Fibroblast of lung (primary cell): ENCODE measurements around the gene CRTC1. TPM values are rescaled to one million over a fixed set of nuclear protein-coding genes. Genes with fewer than 3 reads are reported as not detected.
A peak's percentile ranks its signal among the peaks of the same experiment; 100 is the strongest.

Experiments
- DNase-seq, 2 donors: peaks; one replicate each; pipeline versions ENCODE4 v3.0.0 to v3.0.0-alpha.2; 2010; ENCODE audit warnings: low read depth in 2 of 2
- H2AFZ ChIP-seq: 2 replicates; pipeline ENCODE4 v1.5.1; 2012; ENCODE audit warnings: low read length, control low read depth, inconsistent platforms
- H3K27ac ChIP-seq: 2 replicates; pipeline ENCODE4 v1.5.1; 2011; ENCODE audit warnings: low read length, control low read depth; ENCODE audit not compliant: insufficient read depth
- H3K27me3 ChIP-seq: 2 replicates; pipeline ENCODE4 v1.5.1; 2011; ENCODE audit warnings: mild to moderate bottlenecking, low read length; ENCODE audit not compliant: control insufficient read depth, insufficient read depth
- H3K36me3 ChIP-seq: 2 replicates; pipeline ENCODE4 v1.5.1; 2011; ENCODE audit warnings: low read length; ENCODE audit not compliant: control insufficient read depth, insufficient read depth
- H3K4me1 ChIP-seq: 2 replicates; pipeline ENCODE4 v1.5.1; 2011; ENCODE audit warnings: low read length; ENCODE audit not compliant: control insufficient read depth, insufficient read depth; ENCODE audit errors: extremely low read depth
- H3K4me2 ChIP-seq: 2 replicates; pipeline ENCODE4 v1.5.1; 2011; ENCODE audit warnings: low read length, control low read depth; ENCODE audit not compliant: insufficient read depth; ENCODE audit errors: extremely low read depth
- H3K4me3 ChIP-seq, 4 experiments: fragments of 200-600 bp in 1 of 4; sonication (generic) in 1 of 4; replicated peaks in 1 of 4; 2 replicates each; pipeline ENCODE4 v1.5.1; 2011 to 2016; ENCODE audit warnings: low read length in 4 of 4, low read depth in 3 of 4, mild to moderate bottlenecking in 3 of 4, control low read depth in 2 of 4, inconsistent platforms in 1 of 4, mixed read lengths in 1 of 4; ENCODE audit not compliant: insufficient read depth in 1 of 4; ENCODE audit errors: control extremely low read depth in 1 of 4
- H3K79me2 ChIP-seq: 2 replicates; pipeline ENCODE4 v1.5.1; 2012; ENCODE audit warnings: mild to moderate bottlenecking, low read length, inconsistent platforms; ENCODE audit not compliant: control insufficient read depth, insufficient read depth
- H3K9ac ChIP-seq: 2 replicates; pipeline ENCODE4 v1.5.1; 2011; ENCODE audit warnings: mild to moderate bottlenecking, low read length, control low read depth; ENCODE audit not compliant: insufficient read depth
- H3K9me3 ChIP-seq: 2 replicates; pipeline ENCODE4 v1.5.1; 2012; ENCODE audit warnings: low read depth, low read length; ENCODE audit not compliant: control insufficient read depth, insufficient read depth
- H4K20me1 ChIP-seq: 2 replicates; pipeline ENCODE4 v1.5.1; 2011; ENCODE audit warnings: low read length; ENCODE audit not compliant: control insufficient read depth, insufficient read depth; ENCODE audit errors: extremely low read depth
- CTCF ChIP-seq, 2 donors: IDR thresholded peaks in 1 of 2; conservative IDR thresholded peaks in 1 of 2; 1 replicate in 1 of 2; 2 replicates in 1 of 2; pipeline ENCODE4 v1.5.1; 2011 to 2012; ENCODE audit warnings: low read length in 2 of 2, control low read depth in 1 of 2, inconsistent platforms in 1 of 2, low read depth in 1 of 2, mild to moderate bottlenecking in 1 of 2
- EZH2 ChIP-seq: IDR thresholded peaks from 2 replicates; pipeline ENCODE4 v1.5.1; 2012; ENCODE audit warnings: low read length, control low read depth, mild to moderate bottlenecking; ENCODE audit errors: missing control alignments
- polyA plus RNA-seq, 2 donors: library from polyadenylated mRNA; depleted of rRNA in 1 of 2; stranded (reverse) in 1 of 2; unstranded in 1 of 2; fragments of >200 nt; gene quantifications; 2 replicates each; pipeline ENCODE4 v1.2.1, GENCODE V29; 2011 to 2012; ENCODE audit warnings: missing spikeins in 1 of 2
- total RNA-seq: library from RNA; depleted of rRNA; stranded (reverse); fragments of >200 nt; gene quantifications from 2 replicates; pipeline ENCODE4 v1.2.1, GENCODE V29; 2014

The CRTC1 gene
- total and polyA plus RNA-seq, 2 donors (not counting 1 experiment from before 2014, with no cell fraction given): 1.2 to 2.0 TPM

DNA sequence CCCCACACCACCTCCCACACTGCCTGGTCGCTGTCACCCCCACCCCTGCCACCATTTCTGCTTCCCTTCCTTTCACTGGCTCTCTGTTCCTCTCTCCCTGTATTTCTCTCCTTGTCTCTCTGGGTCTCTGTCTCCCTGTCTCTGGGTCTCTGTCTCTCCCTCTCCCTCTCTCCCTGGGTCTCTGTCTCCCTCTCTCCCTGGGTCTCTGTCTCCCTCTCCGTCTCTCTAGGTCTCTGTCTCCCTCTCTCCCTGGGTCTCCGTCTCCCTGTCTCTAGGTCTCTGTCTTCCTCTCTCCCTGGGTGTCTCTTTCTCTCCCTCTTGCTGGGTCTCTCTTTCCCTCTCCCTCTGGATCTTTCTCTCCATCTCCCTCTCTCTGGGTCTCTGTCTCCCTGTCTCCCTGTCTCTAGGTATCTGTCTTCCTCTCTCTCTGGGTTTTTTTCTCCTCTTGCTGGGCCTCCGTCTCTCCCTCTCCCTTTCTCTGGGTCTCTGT lies 25.1 kb upstream of the CRTC1 start:
- Histone ChIP-seq H3K4me3 (no peak overlapping the region), H3K79me2 (no peaks in the 10 kb centered on the region), H3K9ac (peak overlapping the region; percentile 26), H3K4me2 (no peak overlapping the region), H2AFZ (no peak overlapping the region), H4K20me1 (no peaks in the 10 kb centered on the region), H3K4me1 (peaks cover 38% of the 10 kb centered on the region), H3K36me3 (no peaks in the 10 kb centered on the region), H3K9me3 (no peaks in the 10 kb centered on the region), H3K27ac (peak overlapping the region; percentile 39), H3K27me3 (peaks cover 3% of the 10 kb centered on the region)
- DNase-seq: no peak
- TF ChIP-seq EZH2 (no peak), CTCF (conservative IDR thresholded peaks at IDR 0.05 in 1 of 2, IDR thresholded peaks at IDR 0.05 in 1 of 2; ENCODE audit: low read depth in 1 of 2, low read length in 2 of 2) (no peak)

GRCh38 chr19:18659281-18660050 lies 24.0 kb upstream of the CRTC1 start:
- Histone ChIP-seq H3K4me3 (peak overlapping the region in 1 of 4 experiments; percentile 17), H2AFZ (no peak overlapping the region), H3K9ac (peak overlapping the region; percentile 52), H3K27me3 (peaks cover 3% of the 10 kb centered on the region), H3K4me2 (peak overlapping the region; percentile 37), H3K27ac (peak overlapping the region; percentile 58), H3K4me1 (peaks cover 38% of the 10 kb centered on the region), H4K20me1 (no peaks in the 10 kb centered on the region), H3K9me3 (no peaks in the 10 kb centered on the region), H3K79me2 (no peaks in the 10 kb centered on the region), H3K36me3 (no peaks in the 10 kb centered on the region)
- DNase-seq: peak in 1 of 2 donors; percentile 56
- TF ChIP-seq CTCF (conservative IDR thresholded peaks at IDR 0.05 in 1 of 2, IDR thresholded peaks at IDR 0.05 in 1 of 2; ENCODE audit: low read depth in 1 of 2, low read length in 2 of 2): no peak
- no peak for TF ChIP-seq EZH2

- Histone ChIP-seq H3K27ac (peak overlapping the region; percentile 58), H3K4me2 (peak overlapping the region; percentile 37), H3K4me3 (no peak overlapping the region), H3K9ac (peak overlapping the region; percentile 52), H2AFZ (no peak overlapping the region), H3K27me3 (peaks cover 3% of the 10 kb centered on the region), H3K4me1 (peaks cover 38% of the 10 kb centered on the region), H3K36me3 (no peaks in the 10 kb centered on the region), H4K20me1 (no peaks in the 10 kb centered on the region), H3K79me2 (no peaks in the 10 kb centered on the region), H3K9me3 (no peaks in the 10 kb centered on the region)
- TF ChIP-seq CTCF (conservative IDR thresholded peaks at IDR 0.05 in 1 of 2, IDR thresholded peaks at IDR 0.05 in 1 of 2; ENCODE audit: low read depth in 1 of 2, low read length in 2 of 2) (no peak), EZH2 (no peak)
- peak; percentile 47 to 82 for DNase-seq
These were observed 23.2 kb upstream of the CRTC1 start for GRCh38 chr19:18660051-18660910.
